ENCODE results near the gene CIAO3.
A peak's percentile ranks its signal among the peaks of the same experiment; 100 is the strongest.

CIAO3 gene

GRCh38 chr16:740459-740763, 386 bp downstream of the CIAO3 start:
- Histone ChIP-seq H3F3A (ENCODE audit: insufficient read depth, low read length) (peaks cover 18% of the 10 kb centered on the region), H3K4me3 (ENCODE audit: low read length) (peak overlapping the region; percentile 96), H3K9ac (ENCODE audit: low read length) (peak overlapping the region; percentile 93), H3K36me3 (replicated peaks; ENCODE audit: insufficient read depth, low read length) (no peaks in the 10 kb centered on the region), H3K79me2 (ENCODE audit: low read length) (peaks cover 15% of the 10 kb centered on the region), H3K9me2 (replicated peaks; ENCODE audit: insufficient read depth, low read length) (no peaks in the 10 kb centered on the region), H3K4me1 (ENCODE audit: low read length) (peaks cover 29% of the 10 kb centered on the region), H3K27me3 (replicated peaks; ENCODE audit: insufficient read depth, low read length) (peaks cover 19% of the 10 kb centered on the region), H3K9me3 (replicated peaks; ENCODE audit: insufficient read depth, low read length) (no peaks in the 10 kb centered on the region), H4K20me1 (ENCODE audit: insufficient read depth, low read length) (no peaks in the 10 kb centered on the region), H3K4me2 (ENCODE audit: low read depth, low read length) (peak overlapping the region; percentile 94), H2AFZ (ENCODE audit: low read length) (peak overlapping the region; percentile 98), H3K27ac (ENCODE audit: low read length) (no peak overlapping the region)
- no peak for DNase-seq
- TF ChIP-seq EZH2 (optimal IDR thresholded peaks at IDR 0.05; ENCODE audit: low read depth, low read length) (no peak), CTCF (IDR thresholded peaks at IDR 0.05; ENCODE audit: low read length) (no peak), EZH2phosphoT487 (IDR thresholded peaks at IDR 0.05; ENCODE audit: low read length) (no peak)

- no peaks in the 10 kb centered on the region for H3K36me3 ChIP-seq (replicated peaks; ENCODE audit: insufficient read depth, low read length)
- no peaks in the 10 kb centered on the region for H3K9me2 ChIP-seq (replicated peaks; ENCODE audit: insufficient read depth, low read length)
- H3K79me2 ChIP-seq (ENCODE audit: low read length): peaks cover 15% of the 10 kb centered on the region
- H3K4me2 ChIP-seq (ENCODE audit: low read depth, low read length): peak overlapping the region; percentile 94
- peak overlapping the region; percentile 98 for H2AFZ ChIP-seq (ENCODE audit: low read length)
- peak overlapping the region; percentile 96 for H3K4me3 ChIP-seq (ENCODE audit: low read length)
- H3K27ac ChIP-seq (ENCODE audit: low read length): no peak overlapping the region
- no peak for DNase-seq
- H4K20me1 ChIP-seq (ENCODE audit: insufficient read depth, low read length): no peaks in the 10 kb centered on the region
- TF ChIP-seq CTCF (IDR thresholded peaks at IDR 0.05; ENCODE audit: low read length) (no peak), EZH2phosphoT487 (IDR thresholded peaks at IDR 0.05; ENCODE audit: low read length) (no peak), EZH2 (optimal IDR thresholded peaks at IDR 0.05; ENCODE audit: low read depth, low read length) (no peak)
- peaks cover 18% of the 10 kb centered on the region for H3K27me3 ChIP-seq (replicated peaks; ENCODE audit: insufficient read depth, low read length)
- H3K9me3 ChIP-seq (replicated peaks; ENCODE audit: insufficient read depth, low read length): no peaks in the 10 kb centered on the region
- H3F3A ChIP-seq (ENCODE audit: insufficient read depth, low read length): peaks cover 24% of the 10 kb centered on the region
- peak overlapping the region; percentile 93 for H3K9ac ChIP-seq (ENCODE audit: low read length)
- peaks cover 35% of the 10 kb centered on the region for H3K4me1 ChIP-seq (ENCODE audit: low read length)
Observed at GRCh38 chr16:739560-740458, 988 bp downstream of the CIAO3 start.

GRCh38 chr16:736936-737481, 3.8 kb downstream of the CIAO3 start:
- Histone ChIP-seq H2AFZ (ENCODE audit: low read length) (no peak overlapping the region), H3K27me3 (replicated peaks; ENCODE audit: insufficient read depth, low read length) (no peaks in the 10 kb centered on the region), H3K9me2 (replicated peaks; ENCODE audit: insufficient read depth, low read length) (no peaks in the 10 kb centered on the region), H3K27ac (ENCODE audit: low read length) (no peak overlapping the region), H3K4me3 (ENCODE audit: low read length) (no peak overlapping the region), H3K9ac (ENCODE audit: low read length) (no peak overlapping the region), H3K4me2 (ENCODE audit: low read depth, low read length) (no peak overlapping the region), H3F3A (ENCODE audit: insufficient read depth, low read length) (peaks cover 25% of the 10 kb centered on the region), H3K4me1 (ENCODE audit: low read length) (peaks cover 38% of the 10 kb centered on the region), H4K20me1 (ENCODE audit: insufficient read depth, low read length) (no peaks in the 10 kb centered on the region), H3K9me3 (replicated peaks; ENCODE audit: insufficient read depth, low read length) (no peaks in the 10 kb centered on the region), H3K36me3 (replicated peaks; ENCODE audit: insufficient read depth, low read length) (no peaks in the 10 kb centered on the region), H3K79me2 (ENCODE audit: low read length) (peaks cover 15% of the 10 kb centered on the region)
- TF ChIP-seq EZH2 (optimal IDR thresholded peaks at IDR 0.05; ENCODE audit: low read depth, low read length) (no peak), CTCF (IDR thresholded peaks at IDR 0.05; ENCODE audit: low read length) (no peak), EZH2phosphoT487 (IDR thresholded peaks at IDR 0.05; ENCODE audit: low read length) (no peak)
- DNase-seq: no peak

Data from MM.1S (cell line).